ENCODE data around the gene TEF. TPM values are rescaled to one million over a fixed set of nuclear protein-coding genes. Genes with fewer than 3 reads are reported as not detected.
A peak's percentile ranks its signal among the peaks of the same experiment; 100 is the strongest.

TEF gene
- total RNA-seq, 1 experiment from 2014 or later, result 2.2 TPM

DNA sequence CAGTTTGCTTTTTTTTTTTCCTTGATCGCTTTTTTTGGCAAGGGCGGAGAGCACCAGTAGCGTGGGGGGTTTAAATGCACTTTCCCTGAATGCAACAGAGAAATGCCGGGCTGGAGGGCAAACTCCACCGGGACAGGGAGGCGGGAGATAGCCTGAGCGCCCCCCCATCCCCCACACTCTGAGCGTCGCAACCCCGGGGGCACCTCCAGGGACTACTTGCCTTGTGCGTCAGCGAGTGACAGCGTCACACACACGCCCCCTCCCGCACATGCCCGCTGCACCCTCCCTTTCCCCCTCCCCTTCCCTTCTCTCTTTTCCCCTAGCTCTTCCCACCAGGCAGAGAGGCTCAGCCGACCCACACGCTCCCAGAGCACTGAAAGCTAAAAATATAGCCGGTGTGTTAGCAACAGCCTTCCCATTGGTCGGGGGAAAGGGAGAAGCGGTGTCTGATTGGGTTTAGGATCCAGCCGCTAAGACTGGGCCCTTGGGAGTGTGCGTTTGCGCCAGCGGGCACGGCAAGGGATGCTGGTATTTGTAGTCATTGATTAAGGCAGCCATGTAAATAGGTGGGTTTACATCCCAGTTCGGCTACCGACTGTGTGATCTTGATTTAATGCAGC is 66.6 kb downstream of the TEF start:
- intact Hi-C loops (cut with micrococcal nuclease), result loop anchor here (1.0 kb wide), 1 partner anchor 69 kb away; no protein-coding TSS in a partner anchor
- DNase-seq (ENCODE audit: unreplicated experiment), result peak; percentile 100
- Mint-ChIP-seq H3K36me3 (ENCODE audit: insufficient read depth, unreplicated experiment) (peaks cover 35% of the 10 kb centered on the region), H3K27me3 (ENCODE audit: insufficient read depth, unreplicated experiment) (no peaks in the 10 kb centered on the region), H3K4me1 (ENCODE audit: insufficient read depth, unreplicated experiment) (peaks cover 11% of the 10 kb centered on the region), H3K9me3 (ENCODE audit: unreplicated experiment) (no peaks in the 10 kb centered on the region), H3K27ac (ENCODE audit: low read depth, unreplicated experiment) (peak overlapping the region; percentile 97), H3K4me3 (ENCODE audit: unreplicated experiment) (peak overlapping the region; percentile 96)
- BruUV-seq (replicated peaks), result no TSS peak
- CTCF ChIA-PET, result interaction anchor here (0.6 to 1.9 kb wide), 7 partner anchors 16 to 1098 kb away, joined by 4 to 8 read pairs (median 6); no protein-coding TSS in a partner anchor
- TF ChIP-seq, protein P1, sequence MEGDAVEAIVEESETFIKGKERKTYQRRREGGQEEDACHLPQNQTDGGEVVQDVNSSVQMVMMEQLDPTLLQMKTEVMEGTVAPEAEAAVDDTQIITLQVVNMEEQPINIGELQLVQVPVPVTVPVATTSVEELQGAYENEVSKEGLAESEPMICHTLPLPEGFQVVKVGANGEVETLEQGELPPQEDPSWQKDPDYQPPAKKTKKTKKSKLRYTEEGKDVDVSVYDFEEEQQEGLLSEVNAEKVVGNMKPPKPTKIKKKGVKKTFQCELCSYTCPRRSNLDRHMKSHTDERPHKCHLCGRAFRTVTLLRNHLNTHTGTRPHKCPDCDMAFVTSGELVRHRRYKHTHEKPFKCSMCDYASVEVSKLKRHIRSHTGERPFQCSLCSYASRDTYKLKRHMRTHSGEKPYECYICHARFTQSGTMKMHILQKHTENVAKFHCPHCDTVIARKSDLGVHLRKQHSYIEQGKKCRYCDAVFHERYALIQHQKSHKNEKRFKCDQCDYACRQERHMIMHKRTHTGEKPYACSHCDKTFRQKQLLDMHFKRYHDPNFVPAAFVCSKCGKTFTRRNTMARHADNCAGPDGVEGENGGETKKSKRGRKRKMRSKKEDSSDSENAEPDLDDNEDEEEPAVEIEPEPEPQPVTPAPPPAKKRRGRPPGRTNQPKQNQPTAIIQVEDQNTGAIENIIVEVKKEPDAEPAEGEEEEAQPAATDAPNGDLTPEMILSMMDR (IDR thresholded peaks at IDR 0.05; ENCODE audit: unreplicated experiment), result no peak
- POLR2A ChIA-PET, result interaction anchor here (0.6 to 9.4 kb wide), 23 partner anchors 11 to 847 kb away, joined by 3 to 302 read pairs (median 6); partner anchors contain the start of genes ACO2, DESI1, EP300 and PHF5A

Other genes with a start within 250 kb of the TEF start
- 28.7 and 30.0 TPM in 2 replicates for gene L3MBTL2, start 176.6 kb upstream of the TEF start, total RNA-seq (2022)
- gene CHADL, start 141.0 kb upstream of the TEF start, total RNA-seq (2022), result 0.51 and 0.52 TPM in 2 replicates
- 84.7 and 117 TPM in 2 replicates for gene RANGAP1, start 95.8 kb upstream of the TEF start, total RNA-seq (2022)
- gene ZC3H7B, start 80.4 kb upstream of the TEF start, total RNA-seq (2022), result 42.9 and 53.4 TPM in 2 replicates
- 25.4 and 26.9 TPM in 2 replicates for gene TOB2, start 64.9 kb downstream of the TEF start, total RNA-seq (2022)
- gene PHF5A, start 86.8 kb downstream of the TEF start, total RNA-seq (2022), result 62.3 and 68.8 TPM in 2 replicates
- 105 and 109 TPM in 2 replicates for gene ACO2, start 87.2 kb downstream of the TEF start, total RNA-seq (2022)
- gene POLR3H, start 162.5 kb downstream of the TEF start, total RNA-seq (2022), result 26.3 and 35.5 TPM in 2 replicates
- not detected in 2 replicates for gene CSDC2, start 179.1 kb downstream of the TEF start, total RNA-seq (2022)
- gene PMM1, start 207.9 kb downstream of the TEF start, total RNA-seq (2022), result 29.9 and 30.9 TPM in 2 replicates
- gene DESI1, start 239.1 kb downstream of the TEF start, total RNA-seq (2022), result 59.6 and 67.2 TPM in 2 replicates
- 173 and 203 TPM in 2 replicates for gene XRCC6, start 239.4 kb downstream of the TEF start, total RNA-seq (2022)

Data from MCF 10A (cell line).